Progenitor cell of endocrine pancreas (in vitro differentiated cells): ENCODE data around the gene MRI1. TPM values are rescaled to one million over a fixed set of nuclear protein-coding genes. Genes with fewer than 3 reads are reported as not detected.

Source experiments
- DNase-seq: peaks from one replicate; pipeline ENCODE4 v3.0.0; 2021; ENCODE audit warnings: low spot score; ENCODE audit not compliant: unreplicated experiment
- H3K27ac Mint-ChIP-seq: 2 replicates; pipeline ENCODE4 v1.8.0; 2021; ENCODE audit warnings: mild to moderate bottlenecking, moderate library complexity, mixed read lengths
- H3K27me3 Mint-ChIP-seq: 2 replicates; pipeline ENCODE4 v1.8.0; 2021; ENCODE audit warnings: mixed read lengths
- H3K36me3 Mint-ChIP-seq: 2 replicates; pipeline ENCODE4 v1.8.0; 2022; ENCODE audit warnings: mixed read lengths; ENCODE audit not compliant: insufficient read depth
- H3K4me1 Mint-ChIP-seq: 2 replicates; pipeline ENCODE4 v1.8.0; 2021; ENCODE audit warnings: low read depth, mixed read lengths
- H3K4me3 Mint-ChIP-seq: 2 replicates; pipeline ENCODE4 v1.8.0; 2021; ENCODE audit warnings: low read depth, mild to moderate bottlenecking, moderate library complexity, mixed read lengths
- H3K9me3 Mint-ChIP-seq: 2 replicates; pipeline ENCODE4 v1.8.0; 2021; ENCODE audit warnings: low read depth, mixed read lengths
- total RNA-seq: library from RNA; stranded (reverse); gene quantifications from 2 replicates; pipeline ENCODE4 v1.2.1, GENCODE V29; 2021
- TF ChIP-seq, protein P1 (sequence below): fragments of 200-600 bp; sonication (generic); IDR thresholded peaks from one replicate; pipeline ENCODE4 v1.5.0; 2021; ENCODE audit warnings: antibody characterized with exemption, mild to moderate bottlenecking; ENCODE audit not compliant: unreplicated experiment

The MRI1 gene
- total RNA-seq, 1 donor from 2014 or later: 23.0 TPM

DNA sequence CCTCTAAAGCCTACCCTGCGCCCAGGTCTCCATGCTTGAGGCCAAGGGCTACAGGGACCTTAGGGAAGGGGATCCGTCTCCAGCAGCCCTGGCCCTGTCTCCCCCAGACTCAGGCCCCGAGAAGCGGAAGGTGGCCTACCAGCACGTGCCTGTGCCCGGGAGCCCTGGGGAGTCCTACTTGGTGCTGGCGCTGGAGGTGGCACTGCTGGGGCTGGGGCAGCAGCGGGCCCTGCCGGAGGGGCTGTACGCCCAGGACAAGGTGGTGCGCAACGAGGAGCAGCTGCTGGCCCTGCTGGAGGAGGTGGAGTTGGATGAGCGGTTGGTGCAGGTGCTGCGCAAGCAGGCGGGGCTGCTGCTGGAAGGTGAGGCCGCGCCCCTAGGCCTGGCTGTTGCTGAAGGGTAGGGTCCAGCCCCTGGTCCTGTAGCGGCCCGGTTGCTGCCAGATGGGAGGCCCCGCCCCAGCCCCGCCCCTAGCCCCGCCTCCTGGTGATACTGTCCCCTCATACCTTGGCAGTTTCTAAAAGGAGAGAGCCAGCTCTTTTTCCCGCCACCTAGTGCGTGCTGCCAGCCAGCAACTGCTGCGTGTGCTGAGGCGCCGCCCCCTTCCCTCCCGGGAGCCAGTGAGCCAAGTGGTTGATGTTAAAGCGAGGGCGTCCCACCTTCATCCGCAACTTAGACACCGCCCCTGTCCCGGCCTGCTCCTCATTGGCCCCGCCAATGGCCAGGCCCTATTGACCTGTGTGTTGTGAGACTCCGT, 53.5 kb downstream of the MRI1 start:
- no peaks in the 10 kb centered on the region for H3K4me1 Mint-ChIP-seq
- H3K36me3 Mint-ChIP-seq: peaks cover 20% of the 10 kb centered on the region
- DNase-seq: peak; percentile 51
- H3K27me3 Mint-ChIP-seq: no peaks in the 10 kb centered on the region
- H3K9me3 Mint-ChIP-seq: no peaks in the 10 kb centered on the region
- TF ChIP-seq, protein P1, sequence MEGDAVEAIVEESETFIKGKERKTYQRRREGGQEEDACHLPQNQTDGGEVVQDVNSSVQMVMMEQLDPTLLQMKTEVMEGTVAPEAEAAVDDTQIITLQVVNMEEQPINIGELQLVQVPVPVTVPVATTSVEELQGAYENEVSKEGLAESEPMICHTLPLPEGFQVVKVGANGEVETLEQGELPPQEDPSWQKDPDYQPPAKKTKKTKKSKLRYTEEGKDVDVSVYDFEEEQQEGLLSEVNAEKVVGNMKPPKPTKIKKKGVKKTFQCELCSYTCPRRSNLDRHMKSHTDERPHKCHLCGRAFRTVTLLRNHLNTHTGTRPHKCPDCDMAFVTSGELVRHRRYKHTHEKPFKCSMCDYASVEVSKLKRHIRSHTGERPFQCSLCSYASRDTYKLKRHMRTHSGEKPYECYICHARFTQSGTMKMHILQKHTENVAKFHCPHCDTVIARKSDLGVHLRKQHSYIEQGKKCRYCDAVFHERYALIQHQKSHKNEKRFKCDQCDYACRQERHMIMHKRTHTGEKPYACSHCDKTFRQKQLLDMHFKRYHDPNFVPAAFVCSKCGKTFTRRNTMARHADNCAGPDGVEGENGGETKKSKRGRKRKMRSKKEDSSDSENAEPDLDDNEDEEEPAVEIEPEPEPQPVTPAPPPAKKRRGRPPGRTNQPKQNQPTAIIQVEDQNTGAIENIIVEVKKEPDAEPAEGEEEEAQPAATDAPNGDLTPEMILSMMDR: no peak
- no peak overlapping the region for H3K4me3 Mint-ChIP-seq
- H3K27ac Mint-ChIP-seq: peak overlapping the region; percentile 71

DNA sequence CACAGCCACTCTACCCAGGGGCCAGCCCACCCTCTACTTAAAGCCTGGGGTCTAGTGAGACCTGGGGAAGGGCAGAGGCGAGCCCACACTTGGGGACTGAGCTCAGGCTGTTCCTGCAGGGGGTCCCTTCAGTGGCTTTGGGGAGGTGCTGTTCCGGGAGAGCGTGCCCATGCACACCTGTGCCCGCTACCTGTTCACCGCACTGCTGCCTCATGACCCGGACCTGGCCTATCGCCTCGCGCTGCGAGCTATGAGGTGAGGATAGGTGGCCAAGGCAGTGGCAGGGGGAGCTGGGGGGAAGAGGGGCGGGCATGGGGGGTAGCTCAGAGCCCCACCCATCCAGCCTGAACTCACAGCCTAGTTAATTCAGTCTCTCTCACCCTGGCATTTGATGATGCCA, 54.9 kb downstream of the MRI1 start:
- Mint-ChIP-seq H3K36me3 (peaks cover 19% of the 10 kb centered on the region), H3K27ac (no peak overlapping the region)
- TF ChIP-seq, protein P1: no peak

DNA sequence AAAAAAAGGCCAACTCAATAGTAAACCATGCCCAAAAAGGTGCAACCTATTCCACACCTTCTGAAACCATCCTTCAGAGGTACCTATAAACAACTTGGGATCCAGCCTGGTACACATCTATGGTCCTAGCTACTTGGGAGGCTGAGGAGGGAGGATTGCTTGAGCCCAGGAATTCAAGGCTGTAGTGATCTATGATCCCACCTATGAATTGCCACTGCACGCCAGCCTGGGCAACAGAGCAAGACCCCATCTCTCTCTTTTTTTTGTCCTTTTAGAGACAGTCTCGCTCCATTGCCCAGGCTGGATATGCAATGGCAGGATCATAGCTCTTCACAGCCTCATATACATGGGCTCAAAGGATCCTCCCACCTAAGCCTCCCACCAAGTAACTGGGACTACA, 57.0 kb downstream of the MRI1 start:
- no peak for DNase-seq
- H3K27me3 Mint-ChIP-seq: no peaks in the 10 kb centered on the region
- peaks cover 26% of the 10 kb centered on the region for H3K36me3 Mint-ChIP-seq
- no peak overlapping the region for H3K4me3 Mint-ChIP-seq
- H3K27ac Mint-ChIP-seq: no peak overlapping the region
- TF ChIP-seq, protein P1: no peak
- H3K4me1 Mint-ChIP-seq: no peaks in the 10 kb centered on the region
- H3K9me3 Mint-ChIP-seq: no peaks in the 10 kb centered on the region

More for the DNA sequence above, 54.9 kb downstream of the MRI1 start:
- no peaks in the 10 kb centered on the region for H3K4me1 Mint-ChIP-seq
- no peak overlapping the region for H3K4me3 Mint-ChIP-seq
- no peak for DNase-seq
- H3K9me3 Mint-ChIP-seq: no peaks in the 10 kb centered on the region
- no peaks in the 10 kb centered on the region for H3K27me3 Mint-ChIP-seq

DNA sequence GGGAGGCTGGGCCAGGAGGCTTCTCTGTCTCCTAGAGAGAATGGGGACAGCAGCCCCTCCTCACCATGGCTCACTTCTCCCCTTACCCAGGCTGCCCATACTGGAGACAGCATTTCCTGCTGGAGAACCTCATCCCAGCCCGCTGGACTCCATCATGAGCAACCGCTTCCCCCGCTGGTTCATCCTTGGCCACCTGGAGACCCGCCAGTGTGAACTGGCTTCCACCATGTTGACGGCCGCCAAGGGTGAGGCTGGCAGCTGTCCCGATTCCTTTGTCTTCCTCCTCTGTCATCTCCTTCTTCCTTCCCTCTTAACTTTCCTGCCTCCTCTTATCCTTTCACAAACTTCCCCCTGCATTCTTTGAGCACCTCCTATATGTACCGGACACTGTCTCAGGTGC, 58.9 kb downstream of the MRI1 start:
- Mint-ChIP-seq H3K36me3 (peaks cover 24% of the 10 kb centered on the region), H3K9me3 (no peaks in the 10 kb centered on the region), H3K27me3 (no peaks in the 10 kb centered on the region), H3K4me3 (no peak overlapping the region), H3K4me1 (no peaks in the 10 kb centered on the region), H3K27ac (peak overlapping the region; percentile 74)
- no peak for DNase-seq
- TF ChIP-seq, protein P1: no peak

Other genes with a start within 250 kb of the MRI1 start
- 78.4 and 90.1 TPM in 2 replicates for gene C19orf53, start 9.9 kb downstream of the MRI1 start, total RNA-seq
- gene ZSWIM4, start 30.9 kb downstream of the MRI1 start, total RNA-seq: 30.9 and 34.6 TPM in 2 replicates
- gene NANOS3, start 112.6 kb downstream of the MRI1 start, total RNA-seq: 9.5 and 10.5 TPM in 2 replicates
- 6.1 and 8.9 TPM in 2 replicates for gene BRME1, start 141.6 kb downstream of the MRI1 start, total RNA-seq
- gene CC2D1A, start 141.7 kb downstream of the MRI1 start, total RNA-seq: 69.4 and 74.0 TPM in 2 replicates
- not detected in 2 replicates for gene PODNL1, start 173.9 kb downstream of the MRI1 start, total RNA-seq
- 57.3 and 65.5 TPM in 2 replicates for gene DCAF15, start 188.0 kb downstream of the MRI1 start, total RNA-seq
- 26.5 and 30.6 TPM in 2 replicates for gene RFX1, start 241.8 kb downstream of the MRI1 start, total RNA-seq